GM23338 (cell line): ENCODE data around the gene AGAP1. TPM values are rescaled to one million over a fixed set of nuclear protein-coding genes. Genes with fewer than 3 reads are reported as not detected.

Experiments
- ATAC-seq: fragments of 200-7000 bp; cut with Tn5 transposase; 3 replicates; pipeline ENCODE4 v1.9.1; 2020
- DNase-seq: peaks from one replicate; pipeline ENCODE4 v3.0.0-alpha.2; 2015; ENCODE audit warnings: low spot score
- H2AFZ ChIP-seq: fragments of 200-600 bp; sonication (generic); 2 replicates; pipeline ENCODE4 v1.8.0; 2016; ENCODE audit warnings: antibody characterized with exemption, mild to moderate bottlenecking, moderate library complexity
- H3F3A ChIP-seq: fragments of 200-600 bp; sonication (generic); replicated peaks from 2 replicates; pipeline ENCODE4 v1.8.0; 2017; ENCODE audit warnings: antibody characterized with exemption, mixed run types, low read depth
- H3K27ac ChIP-seq: fragments of 200-600 bp; sonication (generic); 2 replicates; pipeline ENCODE4 v1.6.1; 2016; ENCODE audit warnings: low read depth
- H3K27me3 ChIP-seq: fragments of 200-600 bp; sonication (generic); 2 replicates; pipeline ENCODE4 v1.8.0; 2016; ENCODE audit warnings: mild to moderate bottlenecking, mixed run types, moderate library complexity; ENCODE audit not compliant: insufficient read depth
- H3K36me3 ChIP-seq: fragments of 200-600 bp; sonication (generic); 2 replicates; pipeline ENCODE4 v1.8.0; 2016; ENCODE audit warnings: mild to moderate bottlenecking; ENCODE audit not compliant: insufficient read depth
- H3K4me1 ChIP-seq: fragments of 200-600 bp; sonication (generic); 2 replicates; pipeline ENCODE4 v1.8.0; 2016; ENCODE audit warnings: mild to moderate bottlenecking, moderate library complexity; ENCODE audit not compliant: insufficient read depth
- H3K4me2 ChIP-seq: fragments of 200-600 bp; sonication (generic); 2 replicates; pipeline ENCODE4 v1.7.1; 2017; ENCODE audit warnings: mixed run types
- H3K4me3 ChIP-seq: fragments of 200-600 bp; sonication (generic); 2 replicates; pipeline ENCODE4 v1.6.1; 2016; ENCODE audit warnings: mixed run types
- H3K79me2 ChIP-seq: fragments of 200-600 bp; sonication (generic); replicated peaks from 2 replicates; pipeline ENCODE4 v1.8.0; 2017; ENCODE audit warnings: mild to moderate bottlenecking; ENCODE audit not compliant: insufficient read depth
- H3K9me2 ChIP-seq: fragments of 200-600 bp; sonication (generic); 2 replicates; pipeline ENCODE4 v1.8.0; 2017; ENCODE audit not compliant: insufficient read depth
- H4K20me1 ChIP-seq: fragments of 200-600 bp; sonication (generic); replicated peaks from 2 replicates; pipeline ENCODE4 v1.8.0; 2017; ENCODE audit warnings: mild to moderate bottlenecking; ENCODE audit not compliant: insufficient read depth
- H3K27ac Mint-ChIP-seq: 2 replicates; pipeline ENCODE4 v1.8.0; 2020; ENCODE audit warnings: inconsistent platforms, mild to moderate bottlenecking, moderate library complexity, mixed read lengths
- H3K27me3 Mint-ChIP-seq: 3 replicates; pipeline ENCODE4 v1.8.0; 2022; ENCODE audit warnings: low read depth, mild to moderate bottlenecking, moderate library complexity, mixed read lengths, inconsistent platforms; ENCODE audit not compliant: insufficient read depth, poor library complexity
- H3K36me3 Mint-ChIP-seq: 3 replicates; pipeline ENCODE4 v1.8.0; 2021; ENCODE audit warnings: low read depth, mild to moderate bottlenecking, inconsistent platforms, moderate library complexity, mixed read lengths
- H3K4me1 Mint-ChIP-seq: 3 replicates; pipeline ENCODE4 v1.8.0; 2020; ENCODE audit warnings: mild to moderate bottlenecking, inconsistent platforms, mixed read lengths
- H3K4me3 Mint-ChIP-seq: 3 replicates; pipeline ENCODE4 v1.8.0; 2021; ENCODE audit warnings: moderate library complexity, mild to moderate bottlenecking, inconsistent platforms, mixed read lengths
- H3K9me3 Mint-ChIP-seq: 3 replicates; pipeline ENCODE4 v1.8.0; 2020; ENCODE audit warnings: moderate library complexity, mild to moderate bottlenecking, inconsistent platforms, mixed read lengths
- CREB1 ChIP-seq: fragments of 250-450 bp; sonication (Bioruptor Pico); IDR thresholded peaks from 2 replicates; pipeline ENCODE4 v1.5.0; 2020; ENCODE audit warnings: low read depth, mild to moderate bottlenecking, moderate library complexity
- EZH2 ChIP-seq: fragments of 200-600 bp; sonication (generic); IDR thresholded peaks from one replicate; pipeline ENCODE4 v1.8.0; 2017; ENCODE audit warnings: antibody characterized with exemption, mild to moderate bottlenecking, low read depth; ENCODE audit not compliant: unreplicated experiment
- EZH2phosphoT487 ChIP-seq: fragments of 200-600 bp; sonication (generic); IDR thresholded peaks from one replicate; pipeline ENCODE4 v1.8.1; 2018; ENCODE audit warnings: antibody characterized with exemption; ENCODE audit not compliant: unreplicated experiment
- JUNB ChIP-seq: IDR thresholded peaks from one replicate; pipeline ENCODE4 v1.6.1; 2016; ENCODE audit warnings: antibody characterized with exemption; ENCODE audit not compliant: unreplicated experiment
- NANOG ChIP-seq: IDR thresholded peaks from 2 replicates; pipeline ENCODE4 v1.6.1; 2016; ENCODE audit warnings: antibody characterized with exemption, borderline replicate concordance
- POLR2AphosphoS5 ChIP-seq: IDR thresholded peaks from 2 replicates; pipeline ENCODE4 v1.6.1; 2016; ENCODE audit warnings: antibody characterized with exemption, low read depth
- STAT1 ChIP-seq: IDR thresholded peaks from one replicate; pipeline ENCODE4 v1.6.1; 2016; ENCODE audit warnings: antibody characterized with exemption; ENCODE audit not compliant: unreplicated experiment
- ZNF114 ChIP-seq: fragments of 250-450 bp; sonication (Bioruptor Pico); IDR thresholded peaks from 2 replicates; pipeline ENCODE4 v1.5.0; 2020; ENCODE audit warnings: mild to moderate bottlenecking, moderate library complexity
- ZNF331 ChIP-seq: fragments of 250-450 bp; sonication (Bioruptor Pico); IDR thresholded peaks from 2 replicates; pipeline ENCODE4 v1.5.0; 2020; ENCODE audit warnings: low read depth, mild to moderate bottlenecking, moderate library complexity
- ZNF462 ChIP-seq: fragments of 250-450 bp; sonication (Bioruptor Pico); IDR thresholded peaks from 2 replicates; pipeline ENCODE4 v1.5.0; 2020; ENCODE audit warnings: mild to moderate bottlenecking, moderate library complexity
- polyA plus RNA-seq: library from polyadenylated mRNA; unstranded; fragments of >200 nt; fragmentation: Nextera tagmentation; extraction: Ambion mirVana; gene quantifications from 2 replicates; pipeline ENCODE4 v1.2.1, GENCODE V29; 2016
- total RNA-seq: library from RNA; depleted of rRNA; stranded (reverse); fragments of >200 nt; shearing (Covaris generic); gene quantifications from 2 replicates; pipeline ENCODE4 v1.2.3, GENCODE V29; 2014
- TF ChIP-seq, protein P1 (sequence below), 2 experiments: fragments of 200-600 bp in 1 of 2; sonication (generic) in 1 of 2; conservative IDR thresholded peaks; 2 replicates each; pipeline versions ENCODE4 v1.5.1 to v1.6.1; 2016 to 2017; ENCODE audit warnings: antibody characterized with exemption in 2 of 2, low read depth in 2 of 2, mild to moderate bottlenecking in 2 of 2, moderate library complexity in 1 of 2
- TF ChIP-seq, protein P2 (sequence below): IDR thresholded peaks from 2 replicates; pipeline ENCODE4 v1.6.1; 2016; ENCODE audit warnings: antibody characterized with exemption
- TF ChIP-seq, protein P3 (sequence below): IDR thresholded peaks from one replicate; pipeline ENCODE4 v1.6.1; 2018; ENCODE audit warnings: antibody characterized with exemption; ENCODE audit not compliant: unreplicated experiment

AGAP1 gene
- total and polyA plus RNA-seq, 2 experiments from 2014 or later = 13.3 to 27.9 TPM

DNA sequence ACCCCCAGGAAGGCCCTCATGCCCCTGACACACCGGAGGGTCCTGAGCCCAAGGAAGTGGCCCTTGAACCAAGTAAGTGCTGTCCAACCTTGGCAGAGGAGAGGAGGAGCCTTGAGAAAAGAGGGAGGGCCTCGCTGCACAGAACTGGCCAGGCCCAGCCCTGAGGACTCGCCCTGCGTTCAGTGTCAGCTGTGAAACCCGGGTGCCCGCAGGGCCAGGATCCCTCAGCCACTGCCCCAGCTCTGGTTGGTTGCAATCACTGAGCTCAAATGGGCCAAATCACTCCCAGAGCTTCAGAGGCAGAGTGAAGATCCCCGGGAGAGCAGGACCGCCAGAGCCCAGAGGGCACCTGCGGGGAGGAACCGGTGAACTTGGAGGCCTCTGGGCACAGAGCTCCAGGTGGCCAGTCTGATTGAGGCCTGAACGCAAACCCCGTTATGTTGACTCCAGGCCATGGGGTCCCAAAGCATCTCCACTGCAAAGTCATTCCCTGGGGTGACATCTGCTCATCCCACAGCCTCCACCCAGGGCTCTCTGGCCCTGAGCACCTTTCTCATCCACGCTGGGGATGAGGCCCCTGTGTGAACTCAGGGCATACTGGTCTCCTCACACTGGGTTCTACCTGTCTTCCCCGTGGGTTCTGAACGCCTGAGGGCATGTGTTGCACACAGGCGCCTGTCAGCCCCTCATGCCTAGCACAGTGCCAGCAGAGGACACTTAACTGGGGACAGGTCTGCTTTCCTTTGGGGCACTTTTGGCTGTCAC lies 662.4 kb downstream of the AGAP1 start:
- H3K4me1 ChIP-seq = peaks cover 16% of the 10 kb centered on the region
- no peak overlapping the region for H3K4me2 ChIP-seq
- 0 out of 2 replicates have a peak, but pooled peaks cover 7% of the 10 kb centered on the region for H3F3A ChIP-seq
- peaks cover 27% of the 10 kb centered on the region for H3K4me1 Mint-ChIP-seq
- TF ChIP-seq NANOG = no peak
- TF ChIP-seq, protein P1, sequence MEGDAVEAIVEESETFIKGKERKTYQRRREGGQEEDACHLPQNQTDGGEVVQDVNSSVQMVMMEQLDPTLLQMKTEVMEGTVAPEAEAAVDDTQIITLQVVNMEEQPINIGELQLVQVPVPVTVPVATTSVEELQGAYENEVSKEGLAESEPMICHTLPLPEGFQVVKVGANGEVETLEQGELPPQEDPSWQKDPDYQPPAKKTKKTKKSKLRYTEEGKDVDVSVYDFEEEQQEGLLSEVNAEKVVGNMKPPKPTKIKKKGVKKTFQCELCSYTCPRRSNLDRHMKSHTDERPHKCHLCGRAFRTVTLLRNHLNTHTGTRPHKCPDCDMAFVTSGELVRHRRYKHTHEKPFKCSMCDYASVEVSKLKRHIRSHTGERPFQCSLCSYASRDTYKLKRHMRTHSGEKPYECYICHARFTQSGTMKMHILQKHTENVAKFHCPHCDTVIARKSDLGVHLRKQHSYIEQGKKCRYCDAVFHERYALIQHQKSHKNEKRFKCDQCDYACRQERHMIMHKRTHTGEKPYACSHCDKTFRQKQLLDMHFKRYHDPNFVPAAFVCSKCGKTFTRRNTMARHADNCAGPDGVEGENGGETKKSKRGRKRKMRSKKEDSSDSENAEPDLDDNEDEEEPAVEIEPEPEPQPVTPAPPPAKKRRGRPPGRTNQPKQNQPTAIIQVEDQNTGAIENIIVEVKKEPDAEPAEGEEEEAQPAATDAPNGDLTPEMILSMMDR (conservative IDR thresholded peaks at IDR 0.05; ENCODE audit: low read depth in 2 of 2) = no peak
- TF ChIP-seq STAT1 = no peak
- TF ChIP-seq EZH2 = no peak
- TF ChIP-seq, protein P2, sequence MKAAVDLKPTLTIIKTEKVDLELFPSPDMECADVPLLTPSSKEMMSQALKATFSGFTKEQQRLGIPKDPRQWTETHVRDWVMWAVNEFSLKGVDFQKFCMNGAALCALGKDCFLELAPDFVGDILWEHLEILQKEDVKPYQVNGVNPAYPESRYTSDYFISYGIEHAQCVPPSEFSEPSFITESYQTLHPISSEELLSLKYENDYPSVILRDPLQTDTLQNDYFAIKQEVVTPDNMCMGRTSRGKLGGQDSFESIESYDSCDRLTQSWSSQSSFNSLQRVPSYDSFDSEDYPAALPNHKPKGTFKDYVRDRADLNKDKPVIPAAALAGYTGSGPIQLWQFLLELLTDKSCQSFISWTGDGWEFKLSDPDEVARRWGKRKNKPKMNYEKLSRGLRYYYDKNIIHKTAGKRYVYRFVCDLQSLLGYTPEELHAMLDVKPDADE = no peak
- TF ChIP-seq CREB1 (CRISPR knock-in tag) = no peak
- TF ChIP-seq, protein P3, sequence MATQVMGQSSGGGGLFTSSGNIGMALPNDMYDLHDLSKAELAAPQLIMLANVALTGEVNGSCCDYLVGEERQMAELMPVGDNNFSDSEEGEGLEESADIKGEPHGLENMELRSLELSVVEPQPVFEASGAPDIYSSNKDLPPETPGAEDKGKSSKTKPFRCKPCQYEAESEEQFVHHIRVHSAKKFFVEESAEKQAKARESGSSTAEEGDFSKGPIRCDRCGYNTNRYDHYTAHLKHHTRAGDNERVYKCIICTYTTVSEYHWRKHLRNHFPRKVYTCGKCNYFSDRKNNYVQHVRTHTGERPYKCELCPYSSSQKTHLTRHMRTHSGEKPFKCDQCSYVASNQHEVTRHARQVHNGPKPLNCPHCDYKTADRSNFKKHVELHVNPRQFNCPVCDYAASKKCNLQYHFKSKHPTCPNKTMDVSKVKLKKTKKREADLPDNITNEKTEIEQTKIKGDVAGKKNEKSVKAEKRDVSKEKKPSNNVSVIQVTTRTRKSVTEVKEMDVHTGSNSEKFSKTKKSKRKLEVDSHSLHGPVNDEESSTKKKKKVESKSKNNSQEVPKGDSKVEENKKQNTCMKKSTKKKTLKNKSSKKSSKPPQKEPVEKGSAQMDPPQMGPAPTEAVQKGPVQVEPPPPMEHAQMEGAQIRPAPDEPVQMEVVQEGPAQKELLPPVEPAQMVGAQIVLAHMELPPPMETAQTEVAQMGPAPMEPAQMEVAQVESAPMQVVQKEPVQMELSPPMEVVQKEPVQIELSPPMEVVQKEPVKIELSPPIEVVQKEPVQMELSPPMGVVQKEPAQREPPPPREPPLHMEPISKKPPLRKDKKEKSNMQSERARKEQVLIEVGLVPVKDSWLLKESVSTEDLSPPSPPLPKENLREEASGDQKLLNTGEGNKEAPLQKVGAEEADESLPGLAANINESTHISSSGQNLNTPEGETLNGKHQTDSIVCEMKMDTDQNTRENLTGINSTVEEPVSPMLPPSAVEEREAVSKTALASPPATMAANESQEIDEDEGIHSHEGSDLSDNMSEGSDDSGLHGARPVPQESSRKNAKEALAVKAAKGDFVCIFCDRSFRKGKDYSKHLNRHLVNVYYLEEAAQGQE = no peak
- TF ChIP-seq ZNF331 (CRISPR knock-in tag) = no peak
- TF ChIP-seq EZH2phosphoT487 = no peak
- no peak for TF ChIP-seq POLR2AphosphoS5
- TF ChIP-seq JUNB = no peak
- TF ChIP-seq ZNF114 (CRISPR knock-in tag) = no peak
- TF ChIP-seq ZNF462 = no peak
- peaks cover 74% of the 10 kb centered on the region for H3K27me3 ChIP-seq
- H3K9me2 ChIP-seq = no peaks in the 10 kb centered on the region
- no peak overlapping the region for H2AFZ ChIP-seq
- DNase-seq = no peak
- H3K27ac Mint-ChIP-seq = no peak overlapping the region
- H3K36me3 Mint-ChIP-seq = peaks cover 7% of the 10 kb centered on the region; the same call in 2 of the 3 replicates
- H3K79me2 ChIP-seq = no peaks in the 10 kb centered on the region
- no peaks in the 10 kb centered on the region for H4K20me1 ChIP-seq
- no peak overlapping the region for H3K4me3 ChIP-seq
- H3K27ac ChIP-seq = no peak overlapping the region
- no peak overlapping the region for H3K4me3 Mint-ChIP-seq
- peaks cover 19% of the 10 kb centered on the region for H3K9me3 Mint-ChIP-seq
- peaks cover 63% of the 10 kb centered on the region for H3K27me3 Mint-ChIP-seq
- no peak for ATAC-seq
- no peaks in the 10 kb centered on the region for H3K36me3 ChIP-seq
